GM12878 (cell line): ENCODE results near the gene EFCAB13.

Experiments
- BHLHE40 ChIP-seq, 2 experiments: fragments of 450-650 bp in 1 of 2; IDR thresholded peaks; 2 replicates each; pipeline ENCODE4 v1.6.1; 2011 to 2017; ENCODE audit warnings: low read depth in 2 of 2, borderline replicate concordance in 1 of 2, improper control_type of control experiment in 1 of 2, low read length in 1 of 2, mild to moderate bottlenecking in 1 of 2
- CBFB ChIP-seq: IDR thresholded peaks from 2 replicates; pipeline ENCODE4 v1.6.1; 2016; ENCODE audit warnings: antibody characterized with exemption, low read depth
- CTCF ChIP-seq, 3 experiments: IDR thresholded peaks in 2 of 3; conservative IDR thresholded peaks in 1 of 3; 2 replicates each; pipeline ENCODE4 v1.5.1; 2011; ENCODE audit warnings: low read depth in 3 of 3, low read length in 3 of 3, mild to moderate bottlenecking in 3 of 3, control low read depth in 2 of 3, moderate library complexity in 2 of 3, inconsistent platforms in 1 of 3, mixed read lengths in 1 of 3; ENCODE audit not compliant: control insufficient read depth in 2 of 3, insufficient read depth in 1 of 3; ENCODE audit errors: extremely low read depth in 1 of 3
- MTA3 ChIP-seq: IDR thresholded peaks from 2 replicates; pipeline ENCODE4 v1.6.1; 2012; ENCODE audit warnings: low read length, inconsistent platforms, borderline replicate concordance
- NBN ChIP-seq: fragments of 450-650 bp; IDR thresholded peaks from 2 replicates; pipeline ENCODE4 v1.6.1; 2016
- POLR2AphosphoS5 ChIP-seq: IDR thresholded peaks from 2 replicates; pipeline ENCODE4 v1.6.1; 2011; ENCODE audit warnings: mild to moderate bottlenecking, low read length, inconsistent platforms
- REST ChIP-seq: IDR thresholded peaks from 2 replicates; pipeline ENCODE4 v1.6.1; 2012; ENCODE audit warnings: mild to moderate bottlenecking, low read depth, low read length
- TCF12 ChIP-seq: IDR thresholded peaks from 2 replicates; pipeline ENCODE4 v1.6.1; 2011; ENCODE audit warnings: low read depth, mild to moderate bottlenecking, low read length

GRCh38 chr17:47276868-47277267 lies 46.9 kb upstream of the EFCAB13 start:
- TF ChIP-seq NBN (no peak), REST (no peak), BHLHE40 (IDR thresholded peaks at IDR 0.05; ENCODE audit: borderline replicate concordance in 1 of 2, low read depth in 2 of 2, low read length in 1 of 2) (no peak), CTCF (IDR thresholded peaks at IDR 0.05 in 2 of 3, conservative IDR thresholded peaks at IDR 0.05 in 1 of 3; ENCODE audit: control insufficient read depth in 2 of 3, extremely low read depth in 1 of 3, insufficient read depth in 1 of 3, low read depth in 3 of 3, low read length in 3 of 3) (no peak), CBFB (no peak), MTA3 (no peak), TCF12 (no peak), POLR2AphosphoS5 (no peak)
